ENCODE data around the gene APBB2. TPM values are rescaled to one million over a fixed set of nuclear protein-coding genes. Genes with fewer than 3 reads are reported as not detected.

Gene APBB2
- polyA plus RNA-seq, 3 donors = 0.15 to 0.33 TPM; not detected in 1

DNA sequence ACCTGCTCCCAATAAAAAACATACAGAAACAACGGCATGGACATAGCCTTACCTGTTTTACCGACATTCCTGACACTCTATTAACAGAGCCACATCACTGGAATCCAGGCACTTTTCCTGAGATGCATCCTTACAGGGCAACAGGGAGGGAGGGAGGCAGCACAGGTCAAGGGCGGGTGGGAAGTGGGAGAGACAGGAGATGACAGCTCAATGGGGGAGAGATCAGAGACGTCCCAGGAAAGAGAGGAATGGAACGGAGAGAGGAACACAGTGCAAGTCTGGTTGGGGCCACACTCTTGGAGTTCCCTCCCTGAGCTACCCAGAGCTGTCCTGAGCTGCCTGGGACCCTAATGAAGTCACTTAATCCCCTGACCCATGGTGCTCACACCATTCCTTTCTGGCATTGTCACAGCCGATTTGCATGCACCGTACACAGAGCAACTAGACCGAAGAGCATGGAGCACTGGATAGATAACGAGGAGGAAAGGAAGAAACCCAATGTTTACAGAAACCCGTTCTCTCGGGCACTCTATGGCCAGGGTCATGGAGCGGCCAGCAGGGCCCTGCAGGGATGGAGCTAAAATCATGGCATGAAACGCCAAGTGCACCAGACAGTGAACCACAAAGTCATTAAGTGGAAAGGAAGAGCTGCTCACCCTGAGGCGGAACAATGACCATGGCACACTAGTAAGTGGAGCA, 371.5 kb downstream of the APBB2 start:
- Histone ChIP-seq H3K4me3 (replicated peaks in 1 of 3; ENCODE audit: low read depth in 2 of 3, low read length in 3 of 3) (no peak overlapping the region), H3K27me3 (ENCODE audit: control insufficient read depth in 2 of 2, insufficient read depth in 2 of 2, low read length in 2 of 2) (no peaks in the 10 kb centered on the region), H3K27ac (ENCODE audit: low read depth in 1 of 2, low read length in 2 of 2) (no peak overlapping the region), H3K9ac (ENCODE audit: insufficient read depth, low read length, poor library complexity, severe bottlenecking) (no peak overlapping the region), H3K36me3 (replicated peaks in 1 of 2; ENCODE audit: control insufficient read depth in 1 of 2, insufficient read depth in 2 of 2, low read length in 2 of 2) (no peaks in the 10 kb centered on the region), H2AFZ (ENCODE audit: insufficient read depth, low read depth, low read length, poor library complexity, severe bottlenecking) (no peak overlapping the region), H3K4me2 (replicated peaks; ENCODE audit: extremely low read depth, low read length, poor library complexity, severe bottlenecking) (no peak overlapping the region), H3K4me1 (ENCODE audit: control insufficient read depth in 1 of 2, insufficient read depth in 2 of 2, low read length in 2 of 2) (peaks cover 10 to 14% of the 10 kb centered on the region in 2 donors), H4K20me1 (ENCODE audit: insufficient read depth, low read length) (no peaks in the 10 kb centered on the region), H3K79me2 (ENCODE audit: insufficient read depth, low read length) (no peaks in the 10 kb centered on the region), H3K9me3 (replicated peaks in 1 of 2; ENCODE audit: control insufficient read depth in 1 of 2, insufficient read depth in 1 of 2, low read length in 2 of 2) (no peaks in the 10 kb centered on the region)
- Mint-ChIP-seq H3K27me3 (ENCODE audit: low read depth in 3 of 3) (no peaks in the 10 kb centered on the region), H3K4me3 (no peak overlapping the region), H3K36me3 (no peaks in the 10 kb centered on the region), H3K9me3 (no peaks in the 10 kb centered on the region), H3K27ac (no peak overlapping the region), H3K4me1 (peaks cover 14% of the 10 kb centered on the region)
- 84% methylated on average over 7 of the region's 14 CpGs for WGBS (ENCODE audit: insufficient coverage)
- TF ChIP-seq, protein P1, sequence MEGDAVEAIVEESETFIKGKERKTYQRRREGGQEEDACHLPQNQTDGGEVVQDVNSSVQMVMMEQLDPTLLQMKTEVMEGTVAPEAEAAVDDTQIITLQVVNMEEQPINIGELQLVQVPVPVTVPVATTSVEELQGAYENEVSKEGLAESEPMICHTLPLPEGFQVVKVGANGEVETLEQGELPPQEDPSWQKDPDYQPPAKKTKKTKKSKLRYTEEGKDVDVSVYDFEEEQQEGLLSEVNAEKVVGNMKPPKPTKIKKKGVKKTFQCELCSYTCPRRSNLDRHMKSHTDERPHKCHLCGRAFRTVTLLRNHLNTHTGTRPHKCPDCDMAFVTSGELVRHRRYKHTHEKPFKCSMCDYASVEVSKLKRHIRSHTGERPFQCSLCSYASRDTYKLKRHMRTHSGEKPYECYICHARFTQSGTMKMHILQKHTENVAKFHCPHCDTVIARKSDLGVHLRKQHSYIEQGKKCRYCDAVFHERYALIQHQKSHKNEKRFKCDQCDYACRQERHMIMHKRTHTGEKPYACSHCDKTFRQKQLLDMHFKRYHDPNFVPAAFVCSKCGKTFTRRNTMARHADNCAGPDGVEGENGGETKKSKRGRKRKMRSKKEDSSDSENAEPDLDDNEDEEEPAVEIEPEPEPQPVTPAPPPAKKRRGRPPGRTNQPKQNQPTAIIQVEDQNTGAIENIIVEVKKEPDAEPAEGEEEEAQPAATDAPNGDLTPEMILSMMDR (IDR thresholded peaks at IDR 0.05) = no peak
- intact Hi-C loops (cut with micrococcal nuclease) = loop anchor here in 1 of 2 donors (2.0 to 10.0 kb wide), 3 partner anchors 48 to 108 kb away; no protein-coding TSS in a partner anchor
- DNase-seq = no peak

DNA sequence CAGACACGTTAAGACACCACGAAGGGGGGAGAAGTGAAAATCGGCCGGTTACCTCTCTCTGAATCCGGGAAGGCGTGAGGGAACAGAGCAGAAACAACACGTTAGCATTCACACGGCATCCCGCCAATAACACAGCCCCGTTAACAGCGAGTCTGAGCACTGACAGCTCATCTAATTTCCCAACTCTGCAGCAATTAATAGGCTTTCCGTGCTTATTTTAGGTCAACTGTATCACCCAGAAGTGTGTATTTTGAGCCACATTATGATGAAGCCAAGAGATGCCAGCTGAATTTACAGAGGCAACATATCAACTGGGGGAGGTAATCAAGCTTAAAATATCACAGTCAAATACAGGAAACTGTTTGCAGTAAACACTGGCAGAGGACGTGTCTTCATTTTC, 372.0 kb downstream of the APBB2 start:
- H3K4me1 ChIP-seq (ENCODE audit: control insufficient read depth in 1 of 2, insufficient read depth in 2 of 2, low read length in 2 of 2) = peaks cover 10 to 14% of the 10 kb centered on the region in 2 donors
- H3K36me3 ChIP-seq (replicated peaks in 1 of 2; ENCODE audit: control insufficient read depth in 1 of 2, insufficient read depth in 2 of 2, low read length in 2 of 2) = no peaks in the 10 kb centered on the region
- H3K79me2 ChIP-seq (ENCODE audit: insufficient read depth, low read length) = no peaks in the 10 kb centered on the region
- no peak overlapping the region for H3K27ac Mint-ChIP-seq
- H3K27ac ChIP-seq (ENCODE audit: low read depth in 1 of 2, low read length in 2 of 2) = no peak overlapping the region
- WGBS (ENCODE audit: insufficient coverage) = 83% methylated on average over 6 of the region's 13 CpGs
- H3K4me3 Mint-ChIP-seq = no peak overlapping the region
- H3K9ac ChIP-seq (ENCODE audit: insufficient read depth, low read length, poor library complexity, severe bottlenecking) = no peak overlapping the region
- no peaks in the 10 kb centered on the region for H3K27me3 Mint-ChIP-seq (ENCODE audit: low read depth in 3 of 3)
- TF ChIP-seq, protein P1 (IDR thresholded peaks at IDR 0.05) = no peak
- no peak overlapping the region for H3K4me2 ChIP-seq (replicated peaks; ENCODE audit: extremely low read depth, low read length, poor library complexity, severe bottlenecking)
- H3K4me1 Mint-ChIP-seq = peaks cover 14% of the 10 kb centered on the region
- H3K27me3 ChIP-seq (ENCODE audit: control insufficient read depth in 2 of 2, insufficient read depth in 2 of 2, low read length in 2 of 2) = no peaks in the 10 kb centered on the region
- H3K9me3 Mint-ChIP-seq = no peaks in the 10 kb centered on the region
- no peak overlapping the region for H3K4me3 ChIP-seq (replicated peaks in 1 of 3; ENCODE audit: low read depth in 2 of 3, low read length in 3 of 3)
- no peaks in the 10 kb centered on the region for H3K9me3 ChIP-seq (replicated peaks in 1 of 2; ENCODE audit: control insufficient read depth in 1 of 2, insufficient read depth in 1 of 2, low read length in 2 of 2)
- no peak overlapping the region for H2AFZ ChIP-seq (ENCODE audit: insufficient read depth, low read depth, low read length, poor library complexity, severe bottlenecking)
- H4K20me1 ChIP-seq (ENCODE audit: insufficient read depth, low read length) = no peaks in the 10 kb centered on the region
- DNase-seq = no peak
- no peaks in the 10 kb centered on the region for H3K36me3 Mint-ChIP-seq
- intact Hi-C loops (cut with micrococcal nuclease) = loop anchor here in 1 of 2 donors (2.0 to 10.0 kb wide), 3 partner anchors 48 to 108 kb away; no protein-coding TSS in a partner anchor
